ENCODE data around the gene NUP133.

NUP133 gene

GRCh38 chr1:229507951-229508822 is at the start of gene NUP133 (continued):
- TF ChIP-seq, protein P1, sequence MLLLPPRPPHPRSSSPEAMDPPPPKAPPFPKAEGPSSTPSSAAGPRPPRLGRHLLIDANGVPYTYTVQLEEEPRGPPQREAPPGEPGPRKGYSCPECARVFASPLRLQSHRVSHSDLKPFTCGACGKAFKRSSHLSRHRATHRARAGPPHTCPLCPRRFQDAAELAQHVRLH (tag by site-specific recombination; IDR thresholded peaks at IDR 0.05): peak; percentile 95
- no peak for TF ChIP-seq ZNF596 (tag by site-specific recombination; IDR thresholded peaks at IDR 0.05)
- TF ChIP-seq, protein P2, sequence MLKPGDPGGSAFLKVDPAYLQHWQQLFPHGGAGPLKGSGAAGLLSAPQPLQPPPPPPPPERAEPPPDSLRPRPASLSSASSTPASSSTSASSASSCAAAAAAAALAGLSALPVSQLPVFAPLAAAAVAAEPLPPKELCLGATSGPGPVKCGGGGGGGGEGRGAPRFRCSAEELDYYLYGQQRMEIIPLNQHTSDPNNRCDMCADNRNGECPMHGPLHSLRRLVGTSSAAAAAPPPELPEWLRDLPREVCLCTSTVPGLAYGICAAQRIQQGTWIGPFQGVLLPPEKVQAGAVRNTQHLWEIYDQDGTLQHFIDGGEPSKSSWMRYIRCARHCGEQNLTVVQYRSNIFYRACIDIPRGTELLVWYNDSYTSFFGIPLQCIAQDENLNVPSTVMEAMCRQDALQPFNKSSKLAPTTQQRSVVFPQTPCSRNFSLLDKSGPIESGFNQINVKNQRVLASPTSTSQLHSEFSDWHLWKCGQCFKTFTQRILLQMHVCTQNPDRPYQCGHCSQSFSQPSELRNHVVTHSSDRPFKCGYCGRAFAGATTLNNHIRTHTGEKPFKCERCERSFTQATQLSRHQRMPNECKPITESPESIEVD (tag by site-specific recombination; IDR thresholded peaks at IDR 0.05): no peak
- TF ChIP-seq ZNF571 (tag by site-specific recombination; IDR thresholded peaks at IDR 0.05): no peak
- peak; percentile 85 for TF ChIP-seq ZNF24 (tag by site-specific recombination; IDR thresholded peaks at IDR 0.05)
- TF ChIP-seq, protein P3, sequence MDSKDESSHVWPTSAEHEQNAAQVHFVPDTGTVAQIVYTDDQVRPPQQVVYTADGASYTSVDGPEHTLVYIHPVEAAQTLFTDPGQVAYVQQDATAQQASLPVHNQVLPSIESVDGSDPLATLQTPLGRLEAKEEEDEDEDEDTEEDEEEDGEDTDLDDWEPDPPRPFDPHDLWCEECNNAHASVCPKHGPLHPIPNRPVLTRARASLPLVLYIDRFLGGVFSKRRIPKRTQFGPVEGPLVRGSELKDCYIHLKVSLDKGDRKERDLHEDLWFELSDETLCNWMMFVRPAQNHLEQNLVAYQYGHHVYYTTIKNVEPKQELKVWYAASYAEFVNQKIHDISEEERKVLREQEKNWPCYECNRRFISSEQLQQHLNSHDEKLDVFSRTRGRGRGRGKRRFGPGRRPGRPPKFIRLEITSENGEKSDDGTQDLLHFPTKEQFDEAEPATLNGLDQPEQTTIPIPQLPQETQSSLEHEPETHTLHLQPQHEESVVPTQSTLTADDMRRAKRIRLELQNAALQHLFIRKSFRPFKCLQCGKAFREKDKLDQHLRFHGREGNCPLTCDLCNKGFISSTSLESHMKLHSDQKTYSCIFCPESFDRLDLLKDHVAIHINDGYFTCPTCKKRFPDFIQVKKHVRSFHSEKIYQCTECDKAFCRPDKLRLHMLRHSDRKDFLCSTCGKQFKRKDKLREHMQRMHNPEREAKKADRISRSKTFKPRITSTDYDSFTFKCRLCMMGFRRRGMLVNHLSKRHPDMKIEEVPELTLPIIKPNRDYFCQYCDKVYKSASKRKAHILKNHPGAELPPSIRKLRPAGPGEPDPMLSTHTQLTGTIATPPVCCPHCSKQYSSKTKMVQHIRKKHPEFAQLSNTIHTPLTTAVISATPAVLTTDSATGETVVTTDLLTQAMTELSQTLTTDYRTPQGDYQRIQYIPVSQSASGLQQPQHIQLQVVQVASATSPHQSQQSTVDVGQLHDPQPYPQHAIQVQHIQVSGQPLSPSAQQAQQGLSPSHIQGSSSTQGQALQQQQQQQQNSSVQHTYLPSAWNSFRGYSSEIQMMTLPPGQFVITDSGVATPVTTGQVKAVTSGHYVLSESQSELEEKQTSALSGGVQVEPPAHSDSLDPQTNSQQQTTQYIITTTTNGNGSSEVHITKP (tag by site-specific recombination; IDR thresholded peaks at IDR 0.05): peak; percentile 68
- TF ChIP-seq KLF16 (tag by site-specific recombination; IDR thresholded peaks at IDR 0.05): peak; percentile 95
- peak; percentile 89 for TF ChIP-seq ZBTB8A (tag by site-specific recombination; IDR thresholded peaks at IDR 0.05)
- TF ChIP-seq ZNF843 (tag by site-specific recombination; IDR thresholded peaks at IDR 0.05): peak; percentile 79
- TF ChIP-seq, protein P4, sequence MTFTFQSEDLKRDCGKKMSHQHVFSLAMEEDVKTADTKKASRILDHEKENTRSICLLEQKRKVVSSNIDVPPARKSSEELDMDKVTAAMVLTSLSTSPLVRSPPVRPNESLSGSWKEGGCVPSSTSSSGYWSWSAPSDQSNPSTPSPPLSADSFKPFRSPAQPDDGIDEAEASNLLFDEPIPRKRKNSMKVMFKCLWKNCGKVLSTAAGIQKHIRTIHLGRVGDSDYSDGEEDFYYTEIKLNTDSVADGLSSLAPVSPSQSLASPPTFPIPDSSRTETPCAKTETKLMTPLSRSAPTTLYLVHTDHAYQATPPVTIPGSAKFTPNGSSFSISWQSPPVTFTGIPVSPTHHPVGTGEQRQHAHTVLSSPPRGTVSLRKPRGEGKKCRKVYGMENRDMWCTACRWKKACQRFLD (tag by site-specific recombination; IDR thresholded peaks at IDR 0.05): peak; percentile 71; the same call in 1 of the 2 replicates
- TF ChIP-seq, protein P5, sequence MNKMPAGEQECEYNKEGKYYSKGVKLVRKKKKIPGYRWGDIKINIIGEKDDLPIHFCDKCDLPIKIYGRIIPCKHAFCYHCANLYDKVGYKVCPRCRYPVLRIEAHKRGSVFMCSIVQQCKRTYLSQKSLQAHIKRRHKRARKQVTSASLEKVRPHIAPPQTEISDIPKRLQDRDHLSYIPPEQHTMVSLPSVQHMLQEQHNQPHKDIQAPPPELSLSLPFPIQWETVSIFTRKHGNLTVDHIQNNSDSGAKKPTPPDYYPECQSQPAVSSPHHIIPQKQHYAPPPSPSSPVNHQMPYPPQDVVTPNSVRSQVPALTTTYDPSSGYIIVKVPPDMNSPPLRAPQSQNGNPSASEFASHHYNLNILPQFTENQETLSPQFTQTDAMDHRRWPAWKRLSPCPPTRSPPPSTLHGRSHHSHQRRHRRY (tag by site-specific recombination; IDR thresholded peaks at IDR 0.05): no peak
- TF ChIP-seq ZNF621 (tag by site-specific recombination; IDR thresholded peaks at IDR 0.05): no peak
- TF ChIP-seq ZNF132 (tag by site-specific recombination; IDR thresholded peaks at IDR 0.05; ENCODE audit: borderline replicate concordance): no peak
- TF ChIP-seq HOXA7 (CRISPR knock-in tag; IDR thresholded peaks at IDR 0.05; ENCODE audit: borderline replicate concordance): no peak
- TF ChIP-seq ZNF148 (tag by site-specific recombination; IDR thresholded peaks at IDR 0.05; ENCODE audit: borderline replicate concordance): no peak
- TF ChIP-seq ZNF664 (tag by site-specific recombination; IDR thresholded peaks at IDR 0.05): no peak
- TF ChIP-seq, protein P6, sequence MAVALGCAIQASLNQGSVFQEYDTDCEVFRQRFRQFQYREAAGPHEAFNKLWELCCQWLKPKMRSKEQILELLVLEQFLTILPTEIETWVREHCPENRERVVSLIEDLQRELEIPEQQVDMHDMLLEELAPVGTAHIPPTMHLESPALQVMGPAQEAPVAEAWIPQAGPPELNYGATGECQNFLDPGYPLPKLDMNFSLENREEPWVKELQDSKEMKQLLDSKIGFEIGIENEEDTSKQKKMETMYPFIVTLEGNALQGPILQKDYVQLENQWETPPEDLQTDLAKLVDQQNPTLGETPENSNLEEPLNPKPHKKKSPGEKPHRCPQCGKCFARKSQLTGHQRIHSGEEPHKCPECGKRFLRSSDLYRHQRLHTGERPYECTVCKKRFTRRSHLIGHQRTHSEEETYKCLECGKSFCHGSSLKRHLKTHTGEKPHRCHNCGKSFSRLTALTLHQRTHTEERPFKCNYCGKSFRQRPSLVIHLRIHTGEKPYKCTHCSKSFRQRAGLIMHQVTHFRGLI (tag by site-specific recombination; IDR thresholded peaks at IDR 0.05): peak; percentile 36
- TF ChIP-seq ZNF560 (tag by site-specific recombination; IDR thresholded peaks at IDR 0.05; ENCODE audit: borderline replicate concordance): no peak
- TF ChIP-seq ZNF394 (tag by site-specific recombination; IDR thresholded peaks at IDR 0.05; ENCODE audit: borderline replicate concordance): peak; percentile 79
- no peak for TF ChIP-seq ZNF274 (IDR thresholded peaks at IDR 0.05; ENCODE audit: low read length)
- TF ChIP-seq ZNF274 (tag by site-specific recombination; IDR thresholded peaks at IDR 0.05; ENCODE audit: borderline replicate concordance): no peak
- no peak for TF ChIP-seq ZBTB1 (tag by site-specific recombination; IDR thresholded peaks at IDR 0.05)
- TF ChIP-seq ZNF311 (tag by site-specific recombination; IDR thresholded peaks at IDR 0.05; ENCODE audit: borderline replicate concordance): no peak
- no peak for TF ChIP-seq ZNF174 (tag by site-specific recombination; IDR thresholded peaks at IDR 0.05)
- TF ChIP-seq, protein P7, sequence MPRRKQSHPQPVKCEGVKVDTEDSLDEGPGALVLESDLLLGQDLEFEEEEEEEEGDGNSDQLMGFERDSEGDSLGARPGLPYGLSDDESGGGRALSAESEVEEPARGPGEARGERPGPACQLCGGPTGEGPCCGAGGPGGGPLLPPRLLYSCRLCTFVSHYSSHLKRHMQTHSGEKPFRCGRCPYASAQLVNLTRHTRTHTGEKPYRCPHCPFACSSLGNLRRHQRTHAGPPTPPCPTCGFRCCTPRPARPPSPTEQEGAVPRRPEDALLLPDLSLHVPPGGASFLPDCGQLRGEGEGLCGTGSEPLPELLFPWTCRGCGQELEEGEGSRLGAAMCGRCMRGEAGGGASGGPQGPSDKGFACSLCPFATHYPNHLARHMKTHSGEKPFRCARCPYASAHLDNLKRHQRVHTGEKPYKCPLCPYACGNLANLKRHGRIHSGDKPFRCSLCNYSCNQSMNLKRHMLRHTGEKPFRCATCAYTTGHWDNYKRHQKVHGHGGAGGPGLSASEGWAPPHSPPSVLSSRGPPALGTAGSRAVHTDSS (tag by site-specific recombination; IDR thresholded peaks at IDR 0.05): no peak
